Hematopoietic multipotent progenitor cell treated with erythropoietin and hydrocortisone succinate and interleukin-3 and kit ligand, for 17 days (in vitro differentiated cells): ENCODE results near the gene ZNF429.
"Not testable (repeated sequence)": the region's sequence is repeated elsewhere in the genome, so short reads cannot be mapped to it uniquely, and the experiment has no call there.

Experiments
- DNase-seq: peaks from one replicate; pipeline ENCODE4 v3.0.0-alpha.2; 2015; ENCODE audit warnings: low spot score

ZNF429 gene

GRCh38 chr19:21513651-21514050 is 8.2 kb downstream of the ZNF429 start:
- no peak for DNase-seq

- peak; percentile 50 for DNase-seq
Observed at GRCh38 chr19:21519488-21519887, 14.1 kb downstream of the ZNF429 start.

- DNase-seq: no peak
Observed at GRCh38 chr19:21532904-21533303, 27.5 kb downstream of the ZNF429 start.

GRCh38 chr19:21536741-21537290 is 31.4 kb downstream of the ZNF429 start:
- DNase-seq: not testable (repeated sequence)

GRCh38 chr19:21559444-21559843 is 54.0 kb downstream of the ZNF429 start:
- DNase-seq: no peak

GRCh38 chr19:21564406-21564805 is 59.0 kb downstream of the ZNF429 start:
- no peak for DNase-seq

GRCh38 chr19:21566073-21566472 is 60.7 kb downstream of the ZNF429 start:
- DNase-seq: peak; percentile 87

- DNase-seq: not testable (repeated sequence)
Observed at GRCh38 chr19:21567806-21568205, 62.4 kb downstream of the ZNF429 start.

- DNase-seq: peak; percentile 97
Observed at GRCh38 chr19:21568816-21569493, 63.6 kb downstream of the ZNF429 start.

GRCh38 chr19:21569494-21569865 is 64.1 kb downstream of the ZNF429 start:
- DNase-seq: no peak

GRCh38 chr19:21571316-21571715 is 65.9 kb downstream of the ZNF429 start:
- peak; percentile 28 for DNase-seq

GRCh38 chr19:21574607-21575006 is 69.2 kb downstream of the ZNF429 start:
- DNase-seq: no peak

- no peak for DNase-seq
Observed at GRCh38 chr19:21576481-21576880, 71.1 kb downstream of the ZNF429 start.

- DNase-seq: no peak
Observed at GRCh38 chr19:21580101-21580500, 74.7 kb downstream of the ZNF429 start.

- no peak for DNase-seq
Observed at GRCh38 chr19:21580818-21581217, 75.4 kb downstream of the ZNF429 start.

GRCh38 chr19:21581646-21582240 is 76.3 kb downstream of the ZNF429 start:
- peak; percentile 72 for DNase-seq

GRCh38 chr19:21584537-21584936 is 79.1 kb downstream of the ZNF429 start:
- peak; percentile 42 for DNase-seq

GRCh38 chr19:21585281-21585890 is 80.0 kb downstream of the ZNF429 start:
- peak; percentile 71 for DNase-seq

- DNase-seq: peak; percentile 77
Observed at GRCh38 chr19:21586311-21587116, 81.1 kb downstream of the ZNF429 start.

- peak; percentile 73 for DNase-seq
Observed at GRCh38 chr19:21587117-21587461, 81.7 kb downstream of the ZNF429 start.

- no peak for DNase-seq
Observed at GRCh38 chr19:21587549-21587948, 82.1 kb downstream of the ZNF429 start.

- DNase-seq: peak; percentile 62
Observed at GRCh38 chr19:21588065-21588601, 82.7 kb downstream of the ZNF429 start.
